Subcutaneous adipose tissue (tissue), 4 donors: ENCODE results near the gene CAMK2N1. TPM values are rescaled to one million over a fixed set of nuclear protein-coding genes. Genes with fewer than 3 reads are reported as not detected.

ENCODE experiments used
- CTCF ChIP-seq: fragments of 450-650 bp; IDR thresholded peaks from one replicate; pipeline ENCODE4 v1.5.1; 2016; ENCODE audit warnings: low read depth, mild to moderate bottlenecking, control low read depth, antibody characterized with exemption, moderate library complexity
- total RNA-seq, 4 donors: library from RNA; depleted of rRNA; stranded (reverse); fragments of >200 nt; gene quantifications; one replicate each; pipeline ENCODE4 v1.1.0, GENCODE V29; 2016

Gene CAMK2N1
- total RNA-seq, 4 donors from 2014 or later = 3.2 to 13.2 (median 4.2) TPM

GRCh38 chr1:20521960-20522861 is 36.2 kb upstream of the CAMK2N1 start:
- TF ChIP-seq CTCF = no peak

DNA sequence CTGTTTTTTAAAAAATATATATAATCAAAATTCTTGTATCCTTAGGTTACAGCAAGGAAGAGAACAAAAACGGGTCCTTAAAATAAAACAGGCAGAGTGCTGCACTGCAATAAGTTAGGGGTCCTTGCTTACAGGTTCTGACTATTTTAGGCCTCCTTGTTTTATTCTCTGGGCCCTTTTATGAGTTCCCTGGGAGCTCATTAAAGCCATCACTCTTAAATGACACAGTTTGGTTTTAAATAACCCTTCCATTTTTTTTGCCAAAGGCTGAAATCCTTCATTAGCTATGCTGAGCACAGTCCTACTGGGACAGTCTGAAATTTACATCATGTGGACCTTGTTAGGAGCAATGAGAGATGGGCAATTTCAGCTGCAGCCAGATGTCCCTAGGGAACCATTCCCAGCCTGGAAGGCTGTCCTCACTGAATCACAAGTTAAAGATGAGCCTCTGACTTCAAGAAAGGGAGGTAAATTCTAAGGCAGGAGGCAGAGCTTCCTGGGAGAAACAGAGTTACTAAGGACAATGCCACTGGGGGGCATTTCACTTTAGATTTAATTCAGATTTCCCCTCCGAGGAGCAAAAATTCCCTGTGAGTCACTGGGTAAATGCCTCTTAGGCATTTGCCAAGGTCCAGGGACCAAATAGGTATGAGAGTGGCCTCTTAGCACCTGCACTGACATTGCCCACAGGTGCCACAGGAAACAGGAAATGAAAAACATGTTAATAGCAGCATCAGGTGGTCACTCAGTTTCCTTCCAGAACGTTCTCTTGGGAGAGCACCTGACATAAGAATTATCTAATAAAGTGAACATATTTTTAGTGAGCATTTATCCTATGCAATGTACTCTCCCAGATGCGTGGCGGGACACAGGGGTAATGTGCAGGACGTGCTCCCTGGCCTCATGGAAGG is 25.8 kb upstream of the CAMK2N1 start:
- TF ChIP-seq CTCF = no peak

DNA sequence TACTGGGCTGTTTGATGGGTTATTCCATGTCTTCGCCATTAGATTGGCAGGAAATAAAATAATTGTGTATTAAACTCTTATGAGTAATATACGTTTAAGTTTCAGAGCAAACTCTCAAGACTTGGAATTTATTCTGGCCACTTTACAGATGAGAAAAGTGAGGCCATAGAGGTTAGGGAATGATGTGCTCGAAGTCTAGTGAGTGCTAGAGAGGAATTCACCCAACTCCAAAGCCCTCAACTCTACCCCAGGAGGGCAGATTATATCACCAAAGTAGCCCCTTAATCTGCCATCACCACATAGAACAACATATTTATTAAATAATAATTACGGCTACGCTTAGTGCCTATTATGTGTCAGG is 22.4 kb upstream of the CAMK2N1 start:
- TF ChIP-seq CTCF = no peak

DNA sequence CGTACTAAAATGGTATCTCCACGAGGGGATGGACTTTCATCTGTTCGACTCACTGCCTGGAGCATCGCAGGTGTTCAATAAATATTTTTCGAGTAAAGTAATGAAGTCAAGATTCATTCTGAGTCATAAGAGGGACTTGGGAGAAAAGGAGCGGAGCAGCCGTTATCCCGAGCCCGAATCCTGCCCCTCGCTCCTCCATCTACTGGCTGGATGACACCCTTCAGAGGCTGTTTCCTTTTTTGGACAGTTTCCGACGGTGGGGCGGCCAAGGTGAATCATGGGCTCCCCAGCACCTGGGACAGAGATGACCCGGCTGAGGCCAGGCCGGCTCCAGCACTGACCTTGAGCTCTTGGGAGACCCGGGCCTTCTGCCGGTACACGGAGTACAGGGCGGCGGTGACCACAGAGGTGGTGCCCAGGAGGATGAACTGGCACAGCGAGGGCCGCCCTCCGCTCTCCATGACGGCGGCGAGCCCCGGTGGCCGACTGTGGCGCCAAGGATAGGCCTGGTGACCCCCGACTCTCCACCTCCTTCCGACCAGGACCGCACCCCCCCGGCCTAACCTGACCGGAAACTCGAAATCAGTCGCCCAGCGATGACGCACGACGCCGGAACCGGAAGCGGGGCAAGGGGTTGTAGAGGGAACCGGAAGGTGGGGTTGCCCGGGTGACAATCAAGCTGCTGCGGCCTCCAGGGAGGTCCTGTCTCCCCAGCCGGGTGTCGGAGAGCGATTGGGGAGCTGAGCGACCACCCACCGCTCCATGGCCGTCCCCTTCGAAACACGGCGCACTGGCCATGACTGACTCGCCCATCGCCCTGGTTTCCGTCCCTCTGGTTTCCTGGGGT is 21.8 kb upstream of the CAMK2N1 start, which contains the start of gene MUL1:
MUL1 (minus strand) TSS at position 588 of the 847 bp plus-strand sequence; CDS start at position 461, 127 bp downstream.
- TF ChIP-seq CTCF = no peak

DNA sequence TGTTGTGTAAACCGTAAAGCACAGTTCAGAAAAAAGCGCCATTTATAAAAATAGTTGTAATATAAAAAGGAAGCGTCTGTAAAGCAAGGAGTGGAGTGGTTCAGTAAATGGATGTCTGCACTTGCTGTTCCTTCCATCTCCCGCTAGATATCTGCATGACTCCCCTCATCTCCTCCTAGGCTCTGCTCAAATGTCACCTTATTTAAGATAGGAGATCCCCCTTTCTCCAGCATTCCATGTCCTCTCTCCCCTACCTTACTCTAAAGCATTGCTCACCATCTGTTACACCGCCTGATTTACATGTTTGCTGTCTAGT is 21.2 kb upstream of the CAMK2N1 start:
- TF ChIP-seq CTCF = no peak

GRCh38 chr1:20505488-20505887 is 19.5 kb upstream of the CAMK2N1 start:
- no peak for TF ChIP-seq CTCF
